HG03571 (cell line): ENCODE measurements around the gene METTL27.
A peak's percentile ranks its signal among the peaks of the same experiment; 100 is the strongest.
"Not testable (repeated sequence)": the region's sequence is repeated elsewhere in the genome, so short reads cannot be mapped to it uniquely, and the experiment has no call there.

Experiments used
- ATAC-seq: cut with Tn5 transposase; IDR thresholded peaks from one replicate; pipeline ENCODE4 v1.9.1; 2021; ENCODE audit not compliant: unreplicated experiment

The METTL27 gene

GRCh38 chr7:73842067-73842976 is at the start of gene METTL27:
Gene METTL27, minus strand, starts transcription at chr7:73842516. Its CDS starts 376 bp downstream, at chr7:73842140.
- peak; percentile 81 for ATAC-seq

GRCh38 chr7:73891178-73891885 is 49.0 kb upstream of the METTL27 start:
- ATAC-seq: no peak

- ATAC-seq: no peak
Observed at GRCh38 chr7:73890555-73891147, 48.3 kb upstream of the METTL27 start.

GRCh38 chr7:73888959-73889358 is 46.6 kb upstream of the METTL27 start:
- ATAC-seq: no peak

- no peak for ATAC-seq
Observed at GRCh38 chr7:73887762-73888161, 45.4 kb upstream of the METTL27 start.

- ATAC-seq: no peak
Observed at GRCh38 chr7:73885975-73886798, 43.9 kb upstream of the METTL27 start.

GRCh38 chr7:73885433-73885974 is 43.2 kb upstream of the METTL27 start:
- ATAC-seq: no peak

GRCh38 chr7:73884867-73885422 is 42.6 kb upstream of the METTL27 start:
- ATAC-seq: not testable (repeated sequence)

GRCh38 chr7:73882047-73882402 is 39.7 kb upstream of the METTL27 start:
- no peak for ATAC-seq

- no peak for ATAC-seq
Observed at GRCh38 chr7:73881352-73882046, 39.2 kb upstream of the METTL27 start.

- ATAC-seq: no peak
Observed at GRCh38 chr7:73880755-73881328, 38.5 kb upstream of the METTL27 start.

- ATAC-seq: no peak
Observed at GRCh38 chr7:73879977-73880681, 37.8 kb upstream of the METTL27 start.

- no peak for ATAC-seq
Observed at GRCh38 chr7:73876973-73877372, 34.7 kb upstream of the METTL27 start.

- ATAC-seq: no peak
Observed at GRCh38 chr7:73876361-73876760, 34.0 kb upstream of the METTL27 start.

GRCh38 chr7:73872056-73872908 is 30.0 kb upstream of the METTL27 start:
- ATAC-seq: no peak

- no peak for ATAC-seq
Observed at GRCh38 chr7:73871163-73872011, 29.1 kb upstream of the METTL27 start.

GRCh38 chr7:73870041-73870492 is 27.8 kb upstream of the METTL27 start:
- no peak for ATAC-seq
